Spinal cord (tissue), 10 donors: Measurements from ENCODE around the gene RNF182. TPM values are rescaled to one million over a fixed set of nuclear protein-coding genes. Genes with fewer than 3 reads are reported as not detected.

Source experiments
- DNase-seq, 6 donors: peaks; one replicate each; pipeline versions ENCODE4 v3.0.0 to v3.0.0-alpha.2; 2013 to 2015; ENCODE audit warnings: low spot score in 6 of 6, low read depth in 4 of 6
- H3K27ac ChIP-seq: one replicate; pipeline ENCODE4 v1.5.1; 2013; ENCODE audit warnings: low read depth, low read length, control low read depth
- H3K27me3 ChIP-seq: one replicate; pipeline ENCODE4 v1.6.1; 2013; ENCODE audit warnings: low read length; ENCODE audit not compliant: control insufficient read depth, insufficient read depth
- H3K36me3 ChIP-seq: one replicate; pipeline ENCODE4 v1.6.1; 2013; ENCODE audit warnings: low read length; ENCODE audit not compliant: control insufficient read depth, insufficient read depth
- H3K4me1 ChIP-seq: one replicate; pipeline ENCODE4 v1.6.1; 2013; ENCODE audit warnings: low read length; ENCODE audit not compliant: control insufficient read depth, insufficient read depth
- H3K4me3 ChIP-seq: one replicate; pipeline ENCODE4 v1.5.1; 2013; ENCODE audit warnings: low read depth, low read length, control low read depth
- H3K9me3 ChIP-seq: one replicate; pipeline ENCODE4 v1.6.1; 2013; ENCODE audit warnings: low read length; ENCODE audit not compliant: control insufficient read depth, insufficient read depth
- WGBS: methylation state at CpG from one replicate; pipeline ENCODE4 v1.1.5; 2013; ENCODE audit warnings: missing lambda C conversion rate; ENCODE audit not compliant: insufficient coverage; 5-methylcytosine and 5-hydroxymethylcytosine counted together
- polyA plus RNA-seq, 2 donors: library from polyadenylated mRNA; unstranded; fragments of 120-200 nt; gene quantifications; one replicate each; pipeline ENCODE4 v1.2.1, GENCODE V29; 2013; ENCODE audit not compliant: insufficient read length in 2 of 2
- total RNA-seq, 2 donors: library from RNA; depleted of rRNA in 1 of 2; stranded (reverse); fragments of 120-200 nt in 1 of 2; fragments of >200 nt in 1 of 2; gene quantifications; one replicate each; pipeline versions ENCODE4 v1.2.3 to v1.2.4, GENCODE V29; 2013 to 2014
- donor health status: healthy.

Gene RNF182
- total and polyA plus RNA-seq, 4 donors, result 11.6 to 37.2 (median 27.4) TPM

GRCh38 chr6:14020551-14020950 is 95.8 kb downstream of the RNF182 start:
- DNase-seq, result no peak
- Histone ChIP-seq H3K27me3 (no peaks in the 10 kb centered on the region), H3K4me3 (no peak overlapping the region), H3K27ac (no peak overlapping the region), H3K36me3 (no peaks in the 10 kb centered on the region), H3K9me3 (no peaks in the 10 kb centered on the region), H3K4me1 (peaks cover 31% of the 10 kb centered on the region)
- no CpG with 5 or more reads among the region's 2 CpGs for WGBS

- no peak overlapping the region for H3K4me3 ChIP-seq
- no CpG with 5 or more reads among the region's 4 CpGs for WGBS
- H3K27ac ChIP-seq, result no peak overlapping the region
- H3K36me3 ChIP-seq, result no peaks in the 10 kb centered on the region
- no peak for DNase-seq
- peaks cover 25% of the 10 kb centered on the region for H3K4me1 ChIP-seq
- no peaks in the 10 kb centered on the region for H3K9me3 ChIP-seq
- H3K27me3 ChIP-seq, result no peaks in the 10 kb centered on the region
Observed at GRCh38 chr6:14021449-14021848, 96.7 kb downstream of the RNF182 start.

GRCh38 chr6:14022673-14023072 is 97.9 kb downstream of the RNF182 start:
- no CpG with 5 or more reads among the region's 5 CpGs for WGBS
- no peaks in the 10 kb centered on the region for H3K36me3 ChIP-seq

GRCh38 chr6:14023855-14024254 is 99.1 kb downstream of the RNF182 start:
- Histone ChIP-seq H3K9me3 (no peaks in the 10 kb centered on the region), H3K36me3 (no peaks in the 10 kb centered on the region), H3K4me1 (peaks cover 23% of the 10 kb centered on the region), H3K4me3 (no peak overlapping the region), H3K27me3 (no peaks in the 10 kb centered on the region), H3K27ac (no peak overlapping the region)
- DNase-seq, result peak in 1 of 6 donors; percentile 74
- WGBS, result 100% methylated on average over 1 of the region's 3 CpGs

More at GRCh38 chr6:14022673-14023072, 97.9 kb downstream of the RNF182 start:
- H3K4me1 ChIP-seq, result peaks cover 25% of the 10 kb centered on the region
- no peaks in the 10 kb centered on the region for H3K27me3 ChIP-seq
- H3K4me3 ChIP-seq, result no peak overlapping the region
- no peaks in the 10 kb centered on the region for H3K9me3 ChIP-seq
- H3K27ac ChIP-seq, result no peak overlapping the region
- DNase-seq, result no peak

GRCh38 chr6:14025160-14025559 is 100.4 kb downstream of the RNF182 start:
- no peak for DNase-seq
- WGBS, result 88% methylated on average over 4 of the region's 8 CpGs
- no peaks in the 10 kb centered on the region for H3K27me3 ChIP-seq
- peaks cover 22% of the 10 kb centered on the region for H3K4me1 ChIP-seq
- no peaks in the 10 kb centered on the region for H3K36me3 ChIP-seq
- no peak overlapping the region for H3K27ac ChIP-seq
- H3K4me3 ChIP-seq, result no peak overlapping the region
- H3K9me3 ChIP-seq, result no peaks in the 10 kb centered on the region

GRCh38 chr6:14026831-14027539 is 102.2 kb downstream of the RNF182 start:
- Histone ChIP-seq H3K4me1 (peaks cover 17% of the 10 kb centered on the region), H3K4me3 (no peak overlapping the region), H3K36me3 (no peaks in the 10 kb centered on the region), H3K27ac (no peak overlapping the region), H3K9me3 (no peaks in the 10 kb centered on the region), H3K27me3 (no peaks in the 10 kb centered on the region)
- WGBS, result 52% methylated on average over 7 of the region's 9 CpGs
- peak in 2 of 6 donors; percentile 21 to 94 for DNase-seq

GRCh38 chr6:14028631-14029030 is 103.9 kb downstream of the RNF182 start:
- H3K27ac ChIP-seq, result no peak overlapping the region
- H3K4me3 ChIP-seq, result no peak overlapping the region
- H3K4me1 ChIP-seq, result peaks cover 17% of the 10 kb centered on the region
- DNase-seq, result no peak
- 94% methylated on average over 7 of the region's 8 CpGs for WGBS
- H3K27me3 ChIP-seq, result no peaks in the 10 kb centered on the region
- H3K9me3 ChIP-seq, result no peaks in the 10 kb centered on the region
- H3K36me3 ChIP-seq, result no peaks in the 10 kb centered on the region

- H3K9me3 ChIP-seq, result no peaks in the 10 kb centered on the region
- peaks cover 11% of the 10 kb centered on the region for H3K4me1 ChIP-seq
- no peak overlapping the region for H3K27ac ChIP-seq
- no peak overlapping the region for H3K4me3 ChIP-seq
- peak in 1 of 6 donors; percentile 43 for DNase-seq
- no peaks in the 10 kb centered on the region for H3K36me3 ChIP-seq
- WGBS, result 90% methylated on average over 5 of the region's 6 CpGs
- no peaks in the 10 kb centered on the region for H3K27me3 ChIP-seq
Observed at GRCh38 chr6:14029605-14030004, 104.9 kb downstream of the RNF182 start.
